GM20431 (cell line): Measurements from ENCODE around the gene DYNC1H1.

Experiments
- in situ Hi-C: fragments of 300-500 bp; cut with MseI, MboI; formaldehyde crosslinking; loops from one replicate; pipeline ENCODE4 v1.15.0; 2020; ENCODE audit warnings: low sequenced_read_pairs; ENCODE audit not compliant: unreplicated experiment

DYNC1H1 gene

DNA sequence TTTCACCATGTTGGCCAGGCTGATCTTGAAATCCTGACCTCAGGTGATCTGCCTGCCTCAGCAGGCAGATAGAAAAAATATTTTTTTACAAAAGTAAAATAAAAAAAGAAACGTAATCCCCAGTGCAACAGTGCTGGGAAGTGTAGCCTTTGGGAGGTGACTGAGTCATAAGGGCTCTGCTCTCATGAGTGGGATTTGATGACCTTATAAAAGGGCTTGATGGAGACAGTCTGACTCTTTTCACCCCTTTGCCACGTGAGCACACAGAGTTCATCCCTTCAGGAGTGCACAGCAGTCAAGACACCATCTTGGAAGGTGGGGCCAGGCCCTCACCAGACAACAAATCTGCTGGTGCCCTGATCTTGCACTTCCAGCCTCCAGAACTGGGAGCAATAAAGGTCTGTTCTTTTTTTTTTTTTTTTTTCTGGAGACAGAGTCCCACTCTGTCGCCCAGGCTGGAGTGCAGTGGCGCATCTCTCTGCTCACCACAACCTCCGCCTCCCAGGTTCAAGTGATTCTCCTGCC is 24.7 kb upstream of the DYNC1H1 start:
- in situ Hi-C loops, result no loop called here

GRCh38 chr14:101944451-101944850 is 19.9 kb upstream of the DYNC1H1 start:
- in situ Hi-C loops, result no loop called here

DNA sequence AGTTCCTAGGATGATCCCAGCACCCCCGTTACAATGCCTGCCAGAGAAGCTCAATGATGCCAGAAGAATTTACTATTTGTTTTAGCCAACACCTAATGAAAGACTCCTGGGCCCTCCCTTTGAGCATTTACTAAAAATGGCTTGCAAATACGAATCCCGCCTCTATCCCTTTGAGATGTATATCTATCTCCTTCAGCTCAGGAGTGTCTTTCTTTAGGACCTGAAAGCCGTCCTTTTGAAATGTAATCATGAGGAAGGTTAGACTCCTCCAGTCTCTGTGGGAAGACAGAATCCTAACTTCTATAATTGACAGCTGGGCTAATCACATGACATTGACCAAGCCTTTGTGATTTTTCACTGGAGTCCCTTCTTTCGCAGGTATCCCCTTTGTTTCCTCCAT is 19.2 kb upstream of the DYNC1H1 start:
- in situ Hi-C loops, result no loop called here

GRCh38 chr14:101947577-101947903 is 16.8 kb upstream of the DYNC1H1 start:
- in situ Hi-C loops, result no loop called here

DNA sequence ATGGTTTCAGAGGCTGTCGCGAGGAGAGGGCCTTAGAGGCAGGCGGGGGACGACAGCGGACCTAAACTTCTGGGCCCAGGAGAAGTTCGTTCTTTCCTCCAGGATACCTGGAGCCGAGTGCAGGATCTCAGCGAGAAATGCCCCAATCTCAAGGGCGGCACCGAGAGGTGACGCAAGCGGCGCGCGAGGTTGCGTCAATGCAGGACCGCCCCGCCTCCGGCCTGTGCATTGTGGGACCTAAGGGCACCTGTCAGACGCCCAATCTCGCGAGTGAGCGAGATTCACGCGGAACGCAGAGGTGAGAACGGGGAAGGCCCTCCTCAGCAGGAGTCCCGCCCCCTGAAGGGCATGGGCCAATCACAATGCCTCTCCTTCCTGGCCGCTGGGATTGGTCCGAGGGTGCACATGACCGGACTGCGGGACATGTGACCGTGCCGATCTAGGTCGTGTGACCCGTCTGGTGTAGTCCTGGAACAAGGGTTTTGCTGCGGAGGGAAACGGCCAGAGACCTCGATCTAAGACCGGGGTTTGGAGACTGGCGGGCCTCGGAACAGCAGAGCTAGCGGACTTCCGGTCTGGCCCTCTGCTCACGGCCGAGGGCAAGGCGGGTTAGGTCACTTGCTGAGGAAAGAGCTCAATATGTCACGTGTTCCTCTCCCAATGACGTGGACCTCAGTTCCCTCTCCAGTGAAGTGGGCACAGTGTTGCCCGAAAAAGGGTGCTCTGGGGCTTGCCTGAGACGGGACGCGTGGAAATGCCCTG is 16.3 kb upstream of the DYNC1H1 start:
- in situ Hi-C loops, result no loop called here

DNA sequence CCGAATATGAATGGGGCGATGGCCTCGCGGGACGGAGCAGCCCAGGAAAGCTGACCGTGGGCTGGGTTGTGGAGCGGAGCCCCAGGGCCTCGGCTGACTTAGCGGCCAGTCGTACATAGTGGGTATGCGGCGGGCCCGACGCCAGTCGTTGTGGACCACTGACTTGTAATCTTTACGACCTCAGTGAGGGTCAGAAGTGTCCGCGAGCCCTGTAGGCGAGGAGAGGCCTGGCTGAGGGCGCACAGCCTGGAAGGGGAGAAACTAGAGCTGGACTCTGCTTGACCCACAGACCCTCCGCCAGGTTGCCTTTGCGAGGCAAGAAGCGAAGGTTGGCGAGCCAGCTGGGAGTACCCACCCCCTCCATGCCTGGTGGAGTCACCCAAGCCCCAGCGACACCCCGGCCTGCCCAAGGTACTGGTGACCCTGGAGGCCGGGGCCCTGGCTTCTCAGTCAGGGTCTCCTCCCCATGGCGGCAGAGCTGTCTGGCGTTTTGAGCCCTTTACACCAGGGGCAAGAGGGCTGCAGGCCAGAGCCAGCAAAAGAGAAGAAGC is 15.6 kb upstream of the DYNC1H1 start:
- in situ Hi-C loops, result no loop called here

DNA sequence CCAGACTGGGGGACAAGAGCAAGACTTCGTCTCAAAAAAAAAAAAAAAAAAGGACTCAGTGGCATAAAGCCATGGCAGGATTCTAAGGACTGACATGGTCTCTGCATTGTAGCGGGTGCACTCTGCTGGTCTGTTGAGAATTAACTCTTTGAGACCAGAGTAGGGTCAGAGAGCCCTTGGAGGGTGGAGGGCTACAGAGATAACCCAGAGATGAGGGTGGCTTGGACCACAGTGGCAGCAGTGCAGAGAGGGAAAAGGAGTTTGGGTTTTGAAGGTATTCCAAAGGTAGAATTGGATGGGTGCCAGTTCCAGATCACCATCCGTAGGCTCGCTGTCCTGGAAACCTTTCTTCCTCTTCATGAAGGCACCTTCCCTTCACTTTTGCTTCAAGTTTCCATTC is 14.3 kb upstream of the DYNC1H1 start:
- in situ Hi-C loops, result no loop called here

DNA sequence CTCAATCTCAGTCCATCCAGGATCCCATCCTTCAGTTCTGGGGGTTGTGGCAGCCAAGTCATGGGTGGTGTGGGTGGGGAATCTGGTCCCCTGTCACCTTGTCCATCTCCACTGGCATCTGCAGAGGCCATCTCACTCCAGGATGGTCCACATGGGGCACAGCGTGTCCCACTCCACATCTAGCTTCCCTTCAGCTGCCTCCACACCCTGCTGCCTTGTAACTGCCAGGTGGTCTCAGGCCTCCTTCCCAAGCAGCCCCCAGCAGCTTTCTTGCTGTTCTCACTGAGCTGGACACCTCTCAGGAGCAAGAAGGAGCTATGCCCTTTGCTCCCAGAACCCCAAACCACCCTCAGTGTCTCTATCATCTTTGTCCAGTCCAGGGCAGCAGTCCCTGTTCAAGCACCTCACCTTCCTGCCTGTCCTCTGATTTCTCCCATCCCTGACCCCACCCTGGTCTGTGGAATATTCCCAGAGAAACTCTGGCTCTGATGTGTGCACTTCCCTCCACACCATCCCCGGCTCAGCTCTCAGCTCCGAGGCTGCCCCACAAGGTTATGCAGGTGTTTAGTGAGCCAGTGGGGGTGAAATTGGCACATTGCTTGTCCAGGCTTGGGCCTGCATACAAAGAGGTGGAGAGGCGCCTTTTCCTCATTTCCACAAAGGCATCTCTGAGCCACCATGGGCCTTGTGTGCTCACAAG is 13.7 kb upstream of the DYNC1H1 start:
- in situ Hi-C loops, result no loop called here

- in situ Hi-C loops, result no loop called here
Measured at GRCh38 chr14:101953151-101953550, 11.2 kb upstream of the DYNC1H1 start.

- in situ Hi-C loops, result no loop called here
Measured at GRCh38 chr14:101954501-101954900, 9.9 kb upstream of the DYNC1H1 start.

DNA sequence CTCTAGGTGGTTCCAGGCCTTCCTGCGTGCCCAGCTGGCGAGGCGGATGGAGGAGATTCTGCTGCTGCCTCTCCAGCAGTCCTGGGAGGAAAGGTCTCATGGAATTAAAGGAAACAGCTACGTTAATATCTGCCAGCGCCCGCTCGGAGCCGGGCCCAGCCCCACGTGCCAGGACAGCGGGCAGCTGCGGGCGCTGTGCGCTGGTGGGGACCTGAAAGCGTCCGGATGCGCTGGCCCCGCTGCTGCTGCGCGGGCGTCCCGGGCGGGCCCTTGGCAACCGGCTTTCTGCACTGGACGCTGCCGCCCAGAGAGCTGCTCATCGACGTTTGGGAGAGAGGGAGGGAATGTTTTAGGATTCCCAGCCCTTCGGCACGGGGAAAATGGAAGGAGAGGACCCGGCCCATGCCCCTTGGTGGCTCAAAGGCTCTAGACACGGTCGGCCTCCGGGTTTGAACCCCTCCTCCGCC is 8.6 kb upstream of the DYNC1H1 start:
- in situ Hi-C loops, result no loop called here

- in situ Hi-C loops, result no loop called here
Measured at GRCh38 chr14:101956179-101956885, 8.0 kb upstream of the DYNC1H1 start.

DNA sequence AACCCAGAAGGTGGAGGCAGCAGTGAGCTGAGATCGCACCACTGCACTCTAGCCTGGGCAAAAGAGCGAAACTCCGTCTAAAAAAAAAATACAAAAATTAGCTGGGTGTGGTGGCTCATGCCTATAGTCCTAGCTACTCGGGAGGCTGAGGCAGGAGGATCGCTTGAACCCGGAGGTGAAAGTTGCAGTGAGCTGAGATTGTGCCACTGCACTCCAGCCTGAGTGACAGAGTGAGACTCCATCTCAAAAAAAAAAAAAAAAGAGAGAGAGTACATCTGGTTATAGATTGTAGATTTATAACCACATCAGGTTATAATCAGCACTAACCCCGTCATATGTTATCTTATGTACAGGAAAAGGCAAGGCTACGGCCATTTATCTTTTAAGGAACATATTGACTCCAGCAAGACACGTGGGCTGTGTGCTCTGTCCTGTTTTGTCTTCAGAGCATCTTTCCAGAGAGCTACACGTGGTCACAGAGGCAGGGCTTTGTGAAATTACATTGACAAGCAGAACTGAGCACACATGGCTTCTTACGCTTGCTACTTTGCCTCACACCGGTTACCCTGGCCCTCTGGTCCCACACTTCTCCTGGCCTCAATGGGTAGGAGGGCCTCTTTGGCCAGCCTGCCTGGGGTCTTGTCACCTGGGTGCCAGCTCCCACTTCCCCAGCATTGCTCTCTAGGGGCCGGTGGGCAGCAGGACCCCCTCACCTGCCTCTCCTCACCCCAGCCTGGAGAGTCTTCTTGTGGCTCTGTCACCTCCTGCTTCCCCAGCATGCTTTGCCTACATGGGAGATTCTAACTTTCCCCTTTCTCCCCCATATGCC is 6.8 kb upstream of the DYNC1H1 start:
- in situ Hi-C loops, result no loop called here

DNA sequence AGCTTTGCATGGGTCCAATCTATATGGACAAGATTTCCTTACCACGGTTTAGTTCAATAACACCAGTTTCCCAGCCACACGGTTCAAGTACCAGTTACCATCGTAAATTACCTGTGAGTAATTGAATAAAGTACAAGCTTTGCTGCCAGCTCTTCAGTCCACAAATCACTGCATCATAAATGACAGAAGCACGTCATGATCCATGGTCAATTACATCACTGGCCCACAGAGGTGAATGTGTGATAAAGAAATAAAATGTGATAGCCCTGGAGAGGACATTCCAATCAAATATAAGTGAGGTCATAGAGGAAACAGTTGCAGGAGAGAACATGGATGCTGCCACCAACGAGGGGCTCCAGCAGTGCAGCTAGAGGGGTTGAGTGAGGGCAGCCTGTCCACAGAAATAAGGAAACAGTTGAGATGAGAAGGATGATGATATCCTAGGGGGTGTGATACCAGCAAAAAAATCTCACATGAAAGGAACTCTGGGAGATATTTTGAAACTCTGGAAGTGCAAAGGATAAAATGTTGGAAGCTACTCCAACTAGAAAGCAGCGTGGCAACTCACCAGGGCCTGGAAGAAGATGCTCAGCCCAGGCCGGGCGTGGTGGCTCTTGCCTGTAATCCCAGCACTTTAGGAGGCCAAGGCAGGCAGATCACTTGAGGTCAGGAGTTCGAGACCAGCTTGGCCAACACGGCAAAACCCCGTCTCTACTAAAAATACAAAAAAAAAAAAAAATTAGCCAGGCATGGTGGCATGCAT is 5.8 kb upstream of the DYNC1H1 start:
- in situ Hi-C loops, result no loop called here

- in situ Hi-C loops, result no loop called here
Measured at GRCh38 chr14:101959277-101959676, 5.1 kb upstream of the DYNC1H1 start.

DNA sequence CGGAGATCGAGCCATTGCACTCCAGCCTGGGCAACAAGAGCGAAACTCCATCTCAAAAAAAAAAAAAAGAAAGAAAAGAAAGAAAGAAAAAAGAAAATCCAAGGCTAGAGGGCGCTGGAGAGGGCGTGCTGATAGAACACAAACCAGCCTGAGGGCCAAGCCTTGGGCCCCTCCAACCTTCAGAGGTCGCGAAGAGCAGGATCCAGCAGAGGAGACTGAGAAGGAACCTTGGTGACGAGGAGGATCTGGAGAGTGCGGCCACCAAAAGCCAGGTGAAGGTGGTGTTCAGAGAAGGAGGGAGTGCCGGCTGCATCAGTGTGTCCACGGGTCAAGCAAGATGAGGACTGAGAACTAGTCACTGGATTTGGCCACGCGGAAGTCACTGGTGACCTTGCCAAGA is 4.1 kb upstream of the DYNC1H1 start:
- in situ Hi-C loops, result no loop called here

- in situ Hi-C loops, result no loop called here
Measured at GRCh38 chr14:101961011-101961721, 3.2 kb upstream of the DYNC1H1 start.

DNA sequence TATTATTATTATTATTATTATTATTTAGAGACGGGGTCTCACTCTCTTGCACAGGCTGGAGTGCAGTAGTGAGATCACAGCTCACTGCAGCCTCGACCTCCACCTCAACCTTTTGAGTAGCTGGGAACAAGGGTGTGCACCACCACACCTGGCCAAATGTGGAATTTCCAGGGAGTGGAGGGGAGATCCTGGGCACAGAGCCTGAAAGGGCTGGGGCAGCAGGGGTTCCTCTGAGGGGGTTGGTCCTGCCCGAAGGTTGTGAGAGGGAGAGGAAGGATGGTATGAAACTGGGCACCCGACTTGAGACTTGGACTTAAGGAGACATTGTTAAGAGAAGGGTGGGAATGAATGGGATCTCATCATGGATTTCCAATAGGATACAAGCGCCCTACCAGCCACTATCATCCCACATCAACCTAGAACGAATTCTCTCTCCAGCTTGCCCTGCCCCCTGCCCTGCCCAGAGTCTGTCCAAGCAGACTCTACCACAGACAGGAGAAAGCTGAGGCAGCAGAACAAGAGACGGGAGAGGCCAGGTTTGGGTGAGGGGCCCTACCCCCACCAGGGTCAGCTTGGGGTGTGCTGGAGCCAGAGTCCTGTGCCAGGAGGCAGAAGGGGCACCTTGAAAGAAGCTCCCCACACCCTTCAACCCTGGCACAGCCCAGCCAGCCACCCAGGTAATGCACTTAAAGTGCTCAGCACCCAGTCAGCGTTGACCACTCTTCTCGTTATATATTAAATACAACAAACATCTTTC is 2.4 kb upstream of the DYNC1H1 start:
- in situ Hi-C loops, result no loop called here
